Measurements from ENCODE around the gene NPIPB2. TPM values are rescaled to one million over a fixed set of nuclear protein-coding genes. Genes with fewer than 3 reads are reported as not detected.

The NPIPB2 gene
- total and polyA plus RNA-seq, 2 of the 13 experiments (the other 11 are each of a cell fraction or from before 2014, with no cell fraction given): 1.8 to 4.1 TPM

GRCh38 chr16:11972128-11972527, 30.3 kb upstream of the NPIPB2 start (continued):
- TF ChIP-seq CTCF (CRISPR knock-in tag; IDR thresholded peaks at IDR 0.05): peak; percentile 75
- no peak for TF ChIP-seq ISX (CRISPR knock-in tag; conservative IDR thresholded peaks at IDR 0.05)
- TF ChIP-seq ZNF607 (CRISPR knock-in tag; IDR thresholded peaks at IDR 0.05; ENCODE audit: borderline replicate concordance): no peak; the same call in 1 of the 2 replicates
- no peak for TF ChIP-seq NKX3-1 (CRISPR knock-in tag; IDR thresholded peaks at IDR 0.05)
- peak; percentile 54 for TF ChIP-seq TEAD3 (CRISPR knock-in tag; optimal IDR thresholded peaks at IDR 0.05; ENCODE audit: borderline replicate concordance)
- no peak for TF ChIP-seq ZKSCAN1 (IDR thresholded peaks at IDR 0.05; ENCODE audit: low read length)
- no peak for TF ChIP-seq RXRA (CRISPR knock-in tag; IDR thresholded peaks at IDR 0.05)
- no peak for TF ChIP-seq ZNF790 (CRISPR knock-in tag; IDR thresholded peaks at IDR 0.05; ENCODE audit: borderline replicate concordance)
- no peak for TF ChIP-seq DR1 (CRISPR knock-in tag; IDR thresholded peaks at IDR 0.05)
- no peak for TF ChIP-seq TP53 (CRISPR knock-in tag; conservative IDR thresholded peaks at IDR 0.05)
- no peak for TF ChIP-seq ZBTB3 (CRISPR knock-in tag; IDR thresholded peaks at IDR 0.05; ENCODE audit: borderline replicate concordance, low read depth)
- TF ChIP-seq HMGA1 (CRISPR knock-in tag; conservative IDR thresholded peaks at IDR 0.05): no peak
- TF ChIP-seq ZBTB8A (CRISPR knock-in tag; IDR thresholded peaks at IDR 0.05; ENCODE audit: borderline replicate concordance, low read depth): no peak
- no peak for TF ChIP-seq CEBPG (CRISPR knock-in tag; IDR thresholded peaks at IDR 0.05)
- no peak for TF ChIP-seq RBM22 (optimal IDR thresholded peaks at IDR 0.05; ENCODE audit: low read length)
- TF ChIP-seq ZEB1 (IDR thresholded peaks at IDR 0.05; ENCODE audit: insufficient replicate concordance, low read depth): no peak
- TF ChIP-seq PTBP1 (IDR thresholded peaks at IDR 0.05; ENCODE audit: low read depth, low read length, poor library complexity, severe bottlenecking): no peak
- no peak for TF ChIP-seq ZNF749 (CRISPR knock-in tag; IDR thresholded peaks at IDR 0.05; ENCODE audit: borderline replicate concordance)
- no peak for TF ChIP-seq HMG20A (CRISPR knock-in tag; IDR thresholded peaks at IDR 0.05; ENCODE audit: borderline replicate concordance)
- no peak for TF ChIP-seq TARDBP (CRISPR knock-in tag; IDR thresholded peaks at IDR 0.05)
- TF ChIP-seq ZSCAN25 (CRISPR knock-in tag; IDR thresholded peaks at IDR 0.05): no peak
- no peak for TF ChIP-seq FOSL1 (CRISPR knock-in tag; IDR thresholded peaks at IDR 0.05; ENCODE audit: borderline replicate concordance)
- no peak for TF ChIP-seq HMGXB3 (CRISPR knock-in tag; IDR thresholded peaks at IDR 0.05; ENCODE audit: borderline replicate concordance)
- no peak for TF ChIP-seq ZNF326 (CRISPR knock-in tag; IDR thresholded peaks at IDR 0.05; ENCODE audit: borderline replicate concordance)
